ENCODE results near the gene SLC1A2. TPM values are rescaled to one million over a fixed set of nuclear protein-coding genes. Genes with fewer than 3 reads are reported as not detected.

SLC1A2 gene
- total RNA-seq, 1 experiment from 2014 or later = 0.50 TPM

- ChIA-PET CTCF (interaction anchor here (1.1 kb wide), 1 partner anchor 65 kb away, joined by 3 read pairs; no protein-coding TSS in a partner anchor), POLR2A (no interaction called here)
- peaks cover 3% of the 10 kb centered on the region; the same call in 1 of the 2 replicates for H3K9me3 Mint-ChIP-seq
- no peak overlapping the region for H3K27ac Mint-ChIP-seq
- H3K4me1 Mint-ChIP-seq = peaks cover 27% of the 10 kb centered on the region
- ATAC-seq (no peak), DNase-seq (ENCODE audit: low spot score) (no peak)
- H3K27me3 Mint-ChIP-seq (ENCODE audit: low read depth) = peaks cover 9% of the 10 kb centered on the region; the same call in 1 of the 2 replicates
- H3K36me3 Mint-ChIP-seq = no peaks in the 10 kb centered on the region
- H3K4me3 Mint-ChIP-seq = no peak overlapping the region
- TF ChIP-seq ARID4B (CRISPR knock-in tag; IDR thresholded peaks at IDR 0.05; ENCODE audit: borderline replicate concordance) = no peak
- no peak for TF ChIP-seq JUN (CRISPR knock-in tag; IDR thresholded peaks at IDR 0.05)
- TF ChIP-seq ZSCAN18 (CRISPR knock-in tag; IDR thresholded peaks at IDR 0.05) = no peak
- TF ChIP-seq PRRX2 (CRISPR knock-in tag; IDR thresholded peaks at IDR 0.05) = no peak
- no peak for TF ChIP-seq PREB (CRISPR knock-in tag; IDR thresholded peaks at IDR 0.05; ENCODE audit: borderline replicate concordance)
- no peak for TF ChIP-seq ZNF512 (CRISPR knock-in tag; IDR thresholded peaks at IDR 0.05; ENCODE audit: borderline replicate concordance)
- no peak for TF ChIP-seq ZNF396 (CRISPR knock-in tag; IDR thresholded peaks at IDR 0.05; ENCODE audit: borderline replicate concordance)
- TF ChIP-seq TEAD1 (CRISPR knock-in tag; IDR thresholded peaks at IDR 0.05) = no peak
- no peak for TF ChIP-seq ZNF425 (CRISPR knock-in tag; conservative IDR thresholded peaks at IDR 0.05)
- no peak for TF ChIP-seq OVOL2 (CRISPR knock-in tag; IDR thresholded peaks at IDR 0.05; ENCODE audit: borderline replicate concordance)
- no peak for TF ChIP-seq FOXJ3 (CRISPR knock-in tag; IDR thresholded peaks at IDR 0.05; ENCODE audit: borderline replicate concordance)
- no peak for TF ChIP-seq CREM (CRISPR knock-in tag; IDR thresholded peaks at IDR 0.05)
- no peak for TF ChIP-seq ZNF138 (CRISPR knock-in tag; conservative IDR thresholded peaks at IDR 0.05)
- TF ChIP-seq TP53 (CRISPR knock-in tag; IDR thresholded peaks at IDR 0.05) = no peak
- TF ChIP-seq ERG (CRISPR knock-in tag; IDR thresholded peaks at IDR 0.05) = no peak
- no peak for TF ChIP-seq ZNF423 (CRISPR knock-in tag; IDR thresholded peaks at IDR 0.05)
- no peak for TF ChIP-seq ELF4 (CRISPR knock-in tag; IDR thresholded peaks at IDR 0.05; ENCODE audit: low read depth)
- TF ChIP-seq GABPB1 (CRISPR knock-in tag; IDR thresholded peaks at IDR 0.05) = no peak
Observed at GRCh38 chr11:35402751-35403660, 16.4 kb downstream of the SLC1A2 start.
